Panc1 (cell line): ENCODE measurements around the gene ALX3.

Source experiments
- CTCF ChIP-seq: fragments of 450-650 bp; IDR thresholded peaks from 2 replicates; pipeline ENCODE4 v1.5.1; 2017; ENCODE audit warnings: mild to moderate bottlenecking
- REST ChIP-seq, 2 experiments: IDR thresholded peaks; 2 replicates each; pipeline ENCODE4 v1.6.1; 2011 to 2012; ENCODE audit warnings: low read depth in 2 of 2, control low read depth in 1 of 2, low read length in 1 of 2, mild to moderate bottlenecking in 1 of 2, moderate library complexity in 1 of 2; ENCODE audit not compliant: insufficient read depth in 1 of 2

GRCh38 chr1:110119843-110120242 is 49.4 kb upstream of the ALX3 start:
- TF ChIP-seq CTCF (no peak), REST (IDR thresholded peaks at IDR 0.05; ENCODE audit: insufficient read depth in 1 of 2, low read depth in 2 of 2, low read length in 1 of 2) (no peak)
